ENCODE data around the gene C8A. TPM values are rescaled to one million over a fixed set of nuclear protein-coding genes. Genes with fewer than 3 reads are reported as not detected.

C8A gene
- total and polyA plus RNA-seq, 2 of the 8 experiments (the other 6 are each of a cell fraction or from before 2014, with no cell fraction given): not detected

- Histone ChIP-seq H3K9me3 (ENCODE audit: insufficient read depth in 2 of 2, low read depth in 1 of 2, low read length in 1 of 2) (peaks cover 0 to 2% of the 10 kb centered on the region in 2 experiments; a peak in 1 of 4 replicates), H2AFZ (ENCODE audit: low read length) (no peak overlapping the region), H3K23ac (ENCODE audit: insufficient read length) (no peak overlapping the region), H3K9ac (replicated peaks in 1 of 4; ENCODE audit: extremely low read depth in 1 of 4, low read depth in 3 of 4, low read length in 3 of 4) (no peak overlapping the region), H3K36me3 (ENCODE audit: control insufficient read depth in 2 of 4, insufficient read depth in 4 of 4, low read length in 3 of 4) (no peaks in the 10 kb centered on the region), H4K5ac (ENCODE audit: insufficient read length, low read depth, low read length) (no peak overlapping the region), H2BK120ac (replicated peaks; ENCODE audit: low read depth, low read length) (no peak overlapping the region), H4K91ac (replicated peaks; ENCODE audit: insufficient read length, low read length) (no peak overlapping the region), H3K79me2 (ENCODE audit: control insufficient read depth in 1 of 2, insufficient read depth in 2 of 2, low read length in 2 of 2) (no peaks in the 10 kb centered on the region), H3K18ac (ENCODE audit: extremely low read depth, low read length) (no peak overlapping the region), H2BK12ac (ENCODE audit: low read depth, low read length) (no peak overlapping the region), H4K20me1 (replicated peaks in 1 of 2; ENCODE audit: control insufficient read depth in 1 of 2, insufficient read depth in 2 of 2, low read length in 2 of 2) (no peaks in the 10 kb centered on the region), H2BK20ac (ENCODE audit: low read length) (no peak overlapping the region), H3K4ac (replicated peaks; ENCODE audit: insufficient read length, low read depth, low read length) (no peak overlapping the region), H3K27me3 (replicated peaks in 1 of 4; ENCODE audit: control insufficient read depth in 3 of 4, extremely low read depth in 1 of 4, insufficient read depth in 3 of 4, low read length in 3 of 4) (no peaks in the 10 kb centered on the region), H3K4me1 (replicated peaks in 1 of 4; ENCODE audit: control insufficient read depth in 3 of 4, insufficient read depth in 4 of 4, low read length in 3 of 4) (peaks cover 2 to 9% (median 6%) of the 10 kb centered on the region in 4 experiments; a peak in 6 of 7 replicates), H3K4me2 (ENCODE audit: insufficient read depth in 1 of 2, low read depth in 2 of 2, low read length in 2 of 2) (no peak overlapping the region), H3K56ac (replicated peaks; ENCODE audit: insufficient read length, low read depth, low read length) (no peak overlapping the region), H3K14ac (ENCODE audit: insufficient read length) (no peak overlapping the region), H3K23me2 (ENCODE audit: low read depth, low read length) (peaks cover 3% of the 10 kb centered on the region; the same call in 1 of the 2 replicates), H2BK5ac (ENCODE audit: low read depth, low read length) (no peak overlapping the region), H3K27ac (ENCODE audit: low read depth, low read length) (no peak overlapping the region), H2AK5ac (ENCODE audit: low read depth, low read length) (no peak overlapping the region), H2BK15ac (ENCODE audit: low read length) (no peak overlapping the region), H3K79me1 (ENCODE audit: low read depth, low read length) (no peaks in the 10 kb centered on the region), H4K8ac (ENCODE audit: extremely low read depth, insufficient read depth, low read length) (no peak overlapping the region), H3K4me3 (ENCODE audit: extremely low read depth in 1 of 4, insufficient read depth in 2 of 4, low read depth in 3 of 4, low read length in 4 of 4) (no peak overlapping the region)
- 93% methylated on average over 6 of the region's 6 CpGs; no CpG with 5 or more reads in 1 of the 2 experiments for WGBS, 2 experiments (ENCODE audit: extremely low coverage in 1 of 2, insufficient coverage in 1 of 2, insufficient read length in 1 of 2, insufficient replicate concordance in 2 of 2, low coverage in 1 of 2, low lambda C conversion rate in 2 of 2, missing lambda C conversion rate in 1 of 2)
- ChIA-PET CTCF (ENCODE audit: partially characterized antibody) (interaction anchor here (0.7 to 3.0 kb wide), 6 partner anchors 10 to 407 kb away, joined by 3 to 14 read pairs (median 5); no protein-coding TSS in a partner anchor), POLR2A (ENCODE audit: partially characterized antibody) (no interaction called here)
- FAIRE-seq (no peak), DNase-seq (ENCODE audit: low read depth in 1 of 2, low spot score in 2 of 2) (no peak)
- no peak for TF ChIP-seq SP4 (IDR thresholded peaks at IDR 0.05; ENCODE audit: low read length)
- no peak for TF ChIP-seq JUND (IDR thresholded peaks at IDR 0.05; ENCODE audit: low read length)
- TF ChIP-seq MAX (IDR thresholded peaks at IDR 0.05): no peak
- TF ChIP-seq BCL11A (IDR thresholded peaks at IDR 0.05; ENCODE audit: low read depth in 2 of 2, low read length in 2 of 2): no peak
- no peak for TF ChIP-seq SUZ12 (IDR thresholded peaks at IDR 0.05; ENCODE audit: low read length)
- no peak for TF ChIP-seq YY1 (IDR thresholded peaks at IDR 0.05; ENCODE audit: low read depth, low read length)
- no peak for TF ChIP-seq CTCF (IDR thresholded peaks at IDR 0.05; ENCODE audit: control extremely low read depth in 1 of 3, insufficient read depth in 1 of 3, low read depth in 1 of 3, low read length in 3 of 3)
- TF ChIP-seq POU5F1 (IDR thresholded peaks at IDR 0.05; ENCODE audit: low read depth, low read length): no peak
- TF ChIP-seq ATF3 (IDR thresholded peaks at IDR 0.05; ENCODE audit: insufficient read depth, low read depth, low read length): no peak
- TF ChIP-seq CEBPB (IDR thresholded peaks at IDR 0.05; ENCODE audit: low read depth, low read length): no peak
These were observed 36.7 kb upstream of the C8A start for GRCh38 chr1:56817716-56818463.

All from H1 (cell line).